GM12864 (cell line): ENCODE measurements around the gene RNF10.

Experiments
- DNase-seq: peaks from one replicate; pipeline ENCODE4 v3.0.0-alpha.2; 2011; ENCODE audit warnings: low read depth
- H3K4me3 ChIP-seq: 2 replicates; pipeline ENCODE4 v1.5.1; 2011; ENCODE audit warnings: mild to moderate bottlenecking, low read depth, low read length, control low read depth
- TF ChIP-seq, protein P1 (sequence below): IDR thresholded peaks from 2 replicates; pipeline ENCODE4 v1.5.1; 2011; ENCODE audit warnings: low read depth, mild to moderate bottlenecking, moderate library complexity, low read length, control low read depth, inconsistent platforms; ENCODE audit errors: missing control alignments

RNF10 gene

GRCh38 chr12:120557589-120557988, 23.4 kb downstream of the RNF10 start:
- DNase-seq: no peak
- H3K4me3 ChIP-seq: no peak overlapping the region
- TF ChIP-seq, protein P1, sequence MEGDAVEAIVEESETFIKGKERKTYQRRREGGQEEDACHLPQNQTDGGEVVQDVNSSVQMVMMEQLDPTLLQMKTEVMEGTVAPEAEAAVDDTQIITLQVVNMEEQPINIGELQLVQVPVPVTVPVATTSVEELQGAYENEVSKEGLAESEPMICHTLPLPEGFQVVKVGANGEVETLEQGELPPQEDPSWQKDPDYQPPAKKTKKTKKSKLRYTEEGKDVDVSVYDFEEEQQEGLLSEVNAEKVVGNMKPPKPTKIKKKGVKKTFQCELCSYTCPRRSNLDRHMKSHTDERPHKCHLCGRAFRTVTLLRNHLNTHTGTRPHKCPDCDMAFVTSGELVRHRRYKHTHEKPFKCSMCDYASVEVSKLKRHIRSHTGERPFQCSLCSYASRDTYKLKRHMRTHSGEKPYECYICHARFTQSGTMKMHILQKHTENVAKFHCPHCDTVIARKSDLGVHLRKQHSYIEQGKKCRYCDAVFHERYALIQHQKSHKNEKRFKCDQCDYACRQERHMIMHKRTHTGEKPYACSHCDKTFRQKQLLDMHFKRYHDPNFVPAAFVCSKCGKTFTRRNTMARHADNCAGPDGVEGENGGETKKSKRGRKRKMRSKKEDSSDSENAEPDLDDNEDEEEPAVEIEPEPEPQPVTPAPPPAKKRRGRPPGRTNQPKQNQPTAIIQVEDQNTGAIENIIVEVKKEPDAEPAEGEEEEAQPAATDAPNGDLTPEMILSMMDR: no peak

DNA sequence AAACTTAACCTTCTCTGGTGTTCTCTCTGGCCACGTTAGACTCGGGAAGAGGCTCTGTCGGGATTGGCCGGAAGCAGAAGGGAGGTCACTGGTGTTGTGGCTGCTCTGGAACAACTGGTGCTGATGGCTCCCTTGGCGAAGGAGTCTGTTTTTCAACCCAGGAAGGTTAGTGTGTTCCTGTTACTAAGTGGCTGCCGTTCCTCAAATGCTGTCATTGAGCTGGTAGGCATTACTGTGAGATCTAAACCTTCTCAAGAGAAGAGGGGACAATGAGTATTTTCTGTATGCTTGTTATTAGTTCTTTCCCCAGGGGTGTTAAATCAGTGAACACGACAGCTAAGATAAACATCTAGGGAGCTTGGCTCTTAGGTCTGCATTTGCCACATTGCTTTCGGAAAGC, 28.8 kb downstream of the RNF10 start:
- TF ChIP-seq, protein P1: no peak
- no peak overlapping the region for H3K4me3 ChIP-seq
- no peak for DNase-seq

GRCh38 chr12:120563495-120563894, 29.3 kb downstream of the RNF10 start:
- DNase-seq: no peak
- TF ChIP-seq, protein P1: no peak
- H3K4me3 ChIP-seq: no peak overlapping the region

DNA sequence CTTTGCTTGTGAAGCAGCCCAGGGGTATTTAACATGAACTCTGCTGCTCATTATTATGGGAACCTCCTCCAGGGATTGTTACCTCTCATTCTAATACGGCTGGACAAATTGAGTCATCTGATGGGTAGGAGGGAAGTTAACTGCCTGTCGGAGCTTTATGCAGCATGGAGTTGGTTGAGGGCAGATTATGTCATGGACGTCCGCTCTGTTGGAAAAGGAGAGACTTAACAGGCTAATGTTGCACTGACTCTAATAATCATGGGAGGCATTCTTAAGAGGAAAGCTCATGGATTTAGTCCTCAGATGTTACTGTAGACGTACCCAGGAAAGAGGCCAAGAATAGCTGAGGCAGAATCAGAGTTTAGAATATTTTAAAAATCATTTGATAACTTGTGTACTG, 37.1 kb downstream of the RNF10 start:
- TF ChIP-seq, protein P1: no peak
- DNase-seq: no peak

GRCh38 chr12:120573560-120573959, 39.4 kb downstream of the RNF10 start:
- no peak for DNase-seq
- TF ChIP-seq, protein P1: no peak
- no peak overlapping the region for H3K4me3 ChIP-seq

More for the DNA sequence above, 37.1 kb downstream of the RNF10 start:
- H3K4me3 ChIP-seq: no peak overlapping the region

GRCh38 chr12:120574106-120574505, 40.0 kb downstream of the RNF10 start:
- TF ChIP-seq, protein P1: no peak
- H3K4me3 ChIP-seq: no peak overlapping the region
- no peak for DNase-seq

GRCh38 chr12:120579179-120579578, 45.0 kb downstream of the RNF10 start:
- no peak overlapping the region for H3K4me3 ChIP-seq
- no peak for DNase-seq
- TF ChIP-seq, protein P1: no peak
